ENCODE data around the gene GAS7. TPM values are rescaled to one million over a fixed set of nuclear protein-coding genes. Genes with fewer than 3 reads are reported as not detected.
"Not testable (repeated sequence)": the region's sequence is repeated elsewhere in the genome, so short reads cannot be mapped to it uniquely, and the experiment has no call there.

Gene GAS7
- total RNA-seq, 1 donor from 2014 or later = 19.5 TPM

- DNase-seq (ENCODE audit: extremely low spot score, unreplicated experiment) = no peak
Measured at GRCh38 chr17:9926150-9926804, 272.1 kb downstream of the GAS7 start.

GRCh38 chr17:9925457-9925856, 272.9 kb downstream of the GAS7 start:
- H3K4me3 Mint-ChIP-seq = no peak overlapping the region
- H3K9me3 Mint-ChIP-seq = no peaks in the 10 kb centered on the region
- H3K27ac Mint-ChIP-seq = no peak overlapping the region
- no peaks in the 10 kb centered on the region for H3K36me3 Mint-ChIP-seq
- DNase-seq (ENCODE audit: extremely low spot score, unreplicated experiment) = no peak
- H3K4me1 Mint-ChIP-seq (ENCODE audit: unreplicated experiment) = peaks cover 13% of the 10 kb centered on the region
- peaks cover 7% of the 10 kb centered on the region for H3K27me3 Mint-ChIP-seq
- TF ChIP-seq CTCF (conservative IDR thresholded peaks at IDR 0.05) = no peak

More at GRCh38 chr17:9926150-9926804, 272.1 kb downstream of the GAS7 start:
- TF ChIP-seq CTCF (conservative IDR thresholded peaks at IDR 0.05) = no peak
- no peak overlapping the region for H3K27ac Mint-ChIP-seq
- peaks cover 7% of the 10 kb centered on the region for H3K27me3 Mint-ChIP-seq
- no peaks in the 10 kb centered on the region for H3K9me3 Mint-ChIP-seq
- H3K4me1 Mint-ChIP-seq (ENCODE audit: unreplicated experiment) = peaks cover 13% of the 10 kb centered on the region
- H3K4me3 Mint-ChIP-seq = no peak overlapping the region
- no peaks in the 10 kb centered on the region for H3K36me3 Mint-ChIP-seq

GRCh38 chr17:9924735-9925191, 273.6 kb downstream of the GAS7 start:
- no peaks in the 10 kb centered on the region for H3K36me3 Mint-ChIP-seq
- H3K27ac Mint-ChIP-seq = no peak overlapping the region
- peaks cover 7% of the 10 kb centered on the region for H3K27me3 Mint-ChIP-seq
- TF ChIP-seq CTCF (conservative IDR thresholded peaks at IDR 0.05) = peak; percentile 92
- no peak overlapping the region for H3K4me3 Mint-ChIP-seq
- DNase-seq (ENCODE audit: extremely low spot score, unreplicated experiment) = no peak
- H3K4me1 Mint-ChIP-seq (ENCODE audit: unreplicated experiment) = peaks cover 13% of the 10 kb centered on the region
- no peaks in the 10 kb centered on the region for H3K9me3 Mint-ChIP-seq

GRCh38 chr17:9922012-9922848, 276.2 kb downstream of the GAS7 start:
- no peak for TF ChIP-seq CTCF (conservative IDR thresholded peaks at IDR 0.05)
- H3K27me3 Mint-ChIP-seq = peaks cover 2% of the 10 kb centered on the region

GRCh38 chr17:9921216-9921615, 277.2 kb downstream of the GAS7 start:
- not testable (repeated sequence) for H3K27ac Mint-ChIP-seq; H3K4me1 Mint-ChIP-seq (ENCODE audit: unreplicated experiment); H3K9me3 Mint-ChIP-seq

More at GRCh38 chr17:9922012-9922848, 276.2 kb downstream of the GAS7 start:
- Mint-ChIP-seq H3K4me1 (ENCODE audit: unreplicated experiment) (peaks cover 6% of the 10 kb centered on the region), H3K9me3 (no peaks in the 10 kb centered on the region), H3K36me3 (no peaks in the 10 kb centered on the region), H3K4me3 (no peak overlapping the region), H3K27ac (no peak overlapping the region)
- no peak for DNase-seq (ENCODE audit: extremely low spot score, unreplicated experiment)

GRCh38 chr17:9918804-9919352, 279.5 kb downstream of the GAS7 start:
- no peaks in the 10 kb centered on the region for H3K27me3 Mint-ChIP-seq
- H3K9me3 Mint-ChIP-seq = no peaks in the 10 kb centered on the region
- no peaks in the 10 kb centered on the region for H3K36me3 Mint-ChIP-seq
- H3K27ac Mint-ChIP-seq = no peak overlapping the region
- no peak for TF ChIP-seq CTCF (conservative IDR thresholded peaks at IDR 0.05)
- no peak overlapping the region for H3K4me3 Mint-ChIP-seq
- DNase-seq (ENCODE audit: extremely low spot score, unreplicated experiment) = no peak
- no peaks in the 10 kb centered on the region for H3K4me1 Mint-ChIP-seq (ENCODE audit: unreplicated experiment)

More at GRCh38 chr17:9921216-9921615, 277.2 kb downstream of the GAS7 start:
- not testable (repeated sequence) for H3K27me3 Mint-ChIP-seq; H3K4me3 Mint-ChIP-seq; DNase-seq (ENCODE audit: extremely low spot score, unreplicated experiment); H3K36me3 Mint-ChIP-seq

Measured in type B pancreatic cell (in vitro differentiated cells).